GM12873 (cell line): Measurements from ENCODE around the gene NTM.

Source experiments
- CTCF ChIP-seq: IDR thresholded peaks from 2 replicates; pipeline ENCODE4 v1.5.1; 2012; ENCODE audit warnings: low read depth, mild to moderate bottlenecking, moderate library complexity, low read length, control low read depth; ENCODE audit not compliant: insufficient read depth; ENCODE audit errors: missing control alignments

NTM gene

DNA sequence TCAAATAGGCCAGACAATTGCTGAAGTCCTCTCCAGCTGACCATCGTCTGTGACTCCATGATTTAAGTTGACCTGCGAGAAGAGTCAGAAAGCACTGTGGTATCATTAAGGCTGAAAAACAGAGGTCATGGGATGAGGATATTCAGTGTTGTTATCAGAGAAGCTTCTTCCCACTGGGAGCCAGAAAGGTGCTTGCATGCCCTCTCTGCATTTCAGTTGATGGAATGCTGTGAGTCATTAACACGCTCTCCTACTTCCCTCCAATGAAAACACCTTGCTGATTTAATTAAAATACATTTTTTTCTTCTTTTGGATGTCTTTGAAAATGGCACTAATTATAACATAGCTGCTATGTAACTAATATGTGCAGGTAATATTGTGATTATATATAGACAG, 667.0 kb downstream of the NTM start:
- TF ChIP-seq CTCF: no peak

GRCh38 chr11:132037956-132038355, 667.5 kb downstream of the NTM start:
- no peak for TF ChIP-seq CTCF

DNA sequence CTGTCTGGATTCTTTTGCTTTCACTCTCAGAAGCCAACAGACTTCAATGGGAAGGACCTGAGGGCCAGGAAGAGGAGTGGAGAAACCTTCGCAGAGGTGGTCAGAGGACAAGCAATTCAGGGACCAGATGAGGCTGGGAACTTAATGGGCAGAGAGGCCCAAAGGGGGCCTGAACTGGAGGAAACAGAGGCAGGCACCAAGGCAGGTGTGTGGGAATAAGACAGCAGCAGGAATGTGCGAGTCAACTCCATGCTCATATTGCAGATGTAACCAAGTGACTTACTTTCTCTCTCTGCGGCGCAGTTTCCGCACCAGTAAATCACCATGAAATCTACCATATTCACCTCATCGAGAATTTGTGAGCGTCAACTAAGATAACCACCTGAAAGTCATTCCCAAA, 669.1 kb downstream of the NTM start:
- TF ChIP-seq CTCF: no peak

DNA sequence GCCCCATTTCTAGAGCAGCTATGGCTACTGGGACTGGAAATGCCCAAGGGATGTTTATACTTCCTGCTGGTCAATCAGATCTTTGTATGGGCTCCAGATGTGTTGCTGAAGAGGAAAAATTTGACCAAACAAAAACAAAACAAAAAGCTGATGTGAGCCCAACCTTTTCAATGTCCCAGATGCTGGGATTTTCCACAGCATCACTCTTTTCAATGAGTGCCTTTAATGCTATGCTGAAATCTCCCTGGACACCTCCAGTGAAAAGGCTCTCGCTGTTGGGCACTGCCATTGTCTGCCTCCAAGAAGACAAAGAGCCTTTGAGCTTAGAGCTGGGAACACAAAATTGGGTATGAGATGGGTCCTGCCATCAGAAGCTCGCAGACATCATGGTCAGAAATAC, 671.9 kb downstream of the NTM start:
- no peak for TF ChIP-seq CTCF

- TF ChIP-seq CTCF: no peak
Measured at GRCh38 chr11:132043714-132044113, 673.3 kb downstream of the NTM start.

DNA sequence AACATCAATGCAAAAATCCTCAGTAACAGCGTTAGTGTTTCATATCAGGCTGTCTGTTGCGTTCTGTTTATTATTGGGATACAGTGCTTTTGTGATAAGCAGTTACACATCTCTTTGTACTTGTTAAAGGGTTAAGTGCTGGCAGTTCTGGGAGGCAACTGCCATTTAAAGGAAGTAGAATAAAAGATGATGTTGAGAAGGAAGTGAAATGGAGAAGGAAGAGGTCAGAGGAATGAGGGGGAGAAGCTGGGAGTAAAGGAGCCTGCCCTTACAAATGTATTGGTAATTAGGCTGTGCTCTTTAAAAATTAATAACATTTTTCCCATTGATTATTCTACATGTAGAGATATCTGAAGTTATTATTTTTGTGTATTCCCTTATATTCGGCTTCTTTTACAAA, 674.7 kb downstream of the NTM start:
- no peak for TF ChIP-seq CTCF

- no peak for TF ChIP-seq CTCF
Measured at GRCh38 chr11:132046288-132046865, 676.0 kb downstream of the NTM start.

- TF ChIP-seq CTCF: no peak
Measured at GRCh38 chr11:132047167-132047566, 676.8 kb downstream of the NTM start.
